A673 (cell line): Measurements from ENCODE around the gene IRGM. TPM values are rescaled to one million over a fixed set of nuclear protein-coding genes. Genes with fewer than 3 reads are reported as not detected.
"Not testable (repeated sequence)": the region's sequence is repeated elsewhere in the genome, so short reads cannot be mapped to it uniquely, and the experiment has no call there.

Source experiments
- BruUV-seq: library from RNA; stranded (reverse); fragments of 400-500 nt; replicated peaks from 2 replicates; lab custom pipeline; 2021; lab: Mats Ljungman, UMichigan
- CTCF ChIA-PET: fragments of 300-600 bp; sonication (Branson Sonifier 250); formaldehyde crosslinking; loops from one replicate; lab custom pipeline; 2022; ENCODE audit warnings: antibody characterized with exemption; lab: Charles Lee
- POLR2A ChIA-PET: fragments of 300-600 bp; sonication (Branson Sonifier 250); formaldehyde crosslinking; loops from one replicate; lab custom pipeline; 2022; ENCODE audit warnings: antibody characterized with exemption; ENCODE audit not compliant: low non-redundant PET; lab: Charles Lee
- DNase-seq: peaks from one replicate; pipeline ENCODE4 v3.0.0-alpha.2; 2015; ENCODE audit warnings: low spot score
- H3K27ac ChIP-seq: fragments of 200-600 bp; sonication (generic); 2 replicates; pipeline ENCODE4 v1.5.1; 2016; ENCODE audit warnings: mixed run types, low read depth, mild to moderate bottlenecking, mixed read lengths, antibody characterized with exemption, low read length; ENCODE audit not compliant: poor library complexity, severe bottlenecking
- H3K27me3 ChIP-seq: fragments of 200-600 bp; sonication (generic); replicated peaks from 2 replicates; pipeline ENCODE4 v1.6.1; 2017; ENCODE audit warnings: mixed run types, low read depth, mild to moderate bottlenecking, mixed read lengths, antibody characterized with exemption, low read length; ENCODE audit not compliant: insufficient read depth, poor library complexity
- H3K36me3 ChIP-seq: fragments of 200-600 bp; sonication (generic); 2 replicates; pipeline ENCODE4 v1.6.1; 2016; ENCODE audit warnings: mixed run types, mild to moderate bottlenecking, mixed read lengths, antibody characterized with exemption, low read length; ENCODE audit not compliant: insufficient read depth, poor library complexity, severe bottlenecking
- H3K4me1 ChIP-seq: fragments of 200-600 bp; sonication (generic); 2 replicates; pipeline ENCODE4 v1.6.1; 2017; ENCODE audit warnings: mixed run types, mild to moderate bottlenecking, mixed read lengths, antibody characterized with exemption, low read length; ENCODE audit not compliant: insufficient read depth, poor library complexity, severe bottlenecking
- H3K4me3 ChIP-seq: fragments of 200-600 bp; sonication (generic); 2 replicates; pipeline ENCODE4 v1.5.1; 2016; ENCODE audit warnings: low read depth, mixed run types, mild to moderate bottlenecking, mixed read lengths, low read length; ENCODE audit not compliant: poor library complexity, severe bottlenecking
- H3K9me3 ChIP-seq: fragments of 200-600 bp; sonication (generic); 2 replicates; pipeline ENCODE4 v1.6.1; 2016; ENCODE audit warnings: mixed run types, low read depth, mild to moderate bottlenecking, mixed read lengths, antibody characterized with exemption, low read length; ENCODE audit not compliant: poor library complexity, severe bottlenecking
- EZH2 ChIP-seq: fragments of 200-600 bp; sonication (generic); IDR thresholded peaks from 2 replicates; pipeline ENCODE4 v1.6.1; 2017; ENCODE audit warnings: borderline replicate concordance, low read depth, mild to moderate bottlenecking, mixed read lengths, antibody characterized with exemption, low read length; ENCODE audit not compliant: poor library complexity, severe bottlenecking
- intact Hi-C: fragments of 100-400 bp; cut with micrococcal nuclease; formaldehyde crosslinking; loops from one replicate; pipeline ENCODE4 v1.10.0; 2022; ENCODE audit not compliant: unreplicated experiment
- total RNA-seq: library from RNA; stranded (reverse); gene quantifications from 2 replicates; pipeline ENCODE4 v1.2.3, GENCODE V29; 2021
- TF ChIP-seq, protein P1 (sequence below): fragments of 300-800, 200-600 bp; sonication (generic); conservative IDR thresholded peaks from 2 replicates; pipeline ENCODE4 v1.5.1; 2017; ENCODE audit warnings: low read depth, mild to moderate bottlenecking, antibody characterized with exemption, low read length, moderate library complexity, mixed read lengths

The IRGM gene
- total RNA-seq, 1 experiment from 2014 or later = not detected

DNA sequence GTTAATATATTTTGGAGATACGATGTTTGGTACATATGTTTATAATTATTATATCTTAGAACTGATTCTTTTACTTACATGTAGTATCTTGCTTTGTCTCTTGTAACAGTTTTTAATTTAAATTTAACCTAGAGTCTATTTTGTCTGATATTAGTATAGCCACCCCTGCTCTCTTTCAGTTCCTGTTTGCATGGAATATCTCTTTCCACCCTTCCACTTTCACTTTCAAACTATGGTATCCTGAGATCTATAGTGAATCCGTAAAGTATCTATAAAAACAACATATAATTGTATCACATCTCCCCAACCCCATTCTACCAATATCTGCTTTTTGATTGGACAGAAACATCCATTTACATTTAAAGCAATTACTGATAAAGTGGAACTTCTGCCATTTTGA lies 7.2 kb downstream of the IRGM start:
- BruUV-seq = no TSS peak
- CTCF ChIA-PET = no interaction called here
- intact Hi-C loops = no loop called here

DNA sequence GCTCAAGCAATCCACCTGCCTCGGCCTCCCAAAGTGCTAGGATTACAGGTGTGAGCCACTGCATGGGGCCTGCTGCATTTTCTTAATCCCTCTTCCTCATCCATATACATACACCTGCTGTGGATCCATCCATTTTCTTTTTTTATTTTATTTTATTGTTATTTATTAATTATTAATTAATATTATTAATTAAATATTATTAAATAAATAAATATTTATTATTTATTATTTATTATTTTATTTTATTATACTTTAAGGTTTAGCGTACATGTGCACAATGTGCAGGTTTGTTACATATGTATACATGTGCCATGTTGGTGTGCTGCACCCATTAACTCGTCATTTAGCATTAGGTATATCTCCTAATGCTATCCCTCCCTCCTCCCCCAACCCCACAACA lies 10.4 kb downstream of the IRGM start:
- POLR2A ChIA-PET, intact Hi-C loops, H3K9me3 ChIP-seq, H3K27ac ChIP-seq, H3K4me1 ChIP-seq, H3K36me3 ChIP-seq, H3K27me3 ChIP-seq, CTCF ChIA-PET, DNase-seq, BruUV-seq, H3K4me3 ChIP-seq: not testable (repeated sequence)

More for the DNA sequence above, 7.2 kb downstream of the IRGM start:
- DNase-seq = no peak
- TF ChIP-seq EZH2 = no peak
- TF ChIP-seq, protein P1, sequence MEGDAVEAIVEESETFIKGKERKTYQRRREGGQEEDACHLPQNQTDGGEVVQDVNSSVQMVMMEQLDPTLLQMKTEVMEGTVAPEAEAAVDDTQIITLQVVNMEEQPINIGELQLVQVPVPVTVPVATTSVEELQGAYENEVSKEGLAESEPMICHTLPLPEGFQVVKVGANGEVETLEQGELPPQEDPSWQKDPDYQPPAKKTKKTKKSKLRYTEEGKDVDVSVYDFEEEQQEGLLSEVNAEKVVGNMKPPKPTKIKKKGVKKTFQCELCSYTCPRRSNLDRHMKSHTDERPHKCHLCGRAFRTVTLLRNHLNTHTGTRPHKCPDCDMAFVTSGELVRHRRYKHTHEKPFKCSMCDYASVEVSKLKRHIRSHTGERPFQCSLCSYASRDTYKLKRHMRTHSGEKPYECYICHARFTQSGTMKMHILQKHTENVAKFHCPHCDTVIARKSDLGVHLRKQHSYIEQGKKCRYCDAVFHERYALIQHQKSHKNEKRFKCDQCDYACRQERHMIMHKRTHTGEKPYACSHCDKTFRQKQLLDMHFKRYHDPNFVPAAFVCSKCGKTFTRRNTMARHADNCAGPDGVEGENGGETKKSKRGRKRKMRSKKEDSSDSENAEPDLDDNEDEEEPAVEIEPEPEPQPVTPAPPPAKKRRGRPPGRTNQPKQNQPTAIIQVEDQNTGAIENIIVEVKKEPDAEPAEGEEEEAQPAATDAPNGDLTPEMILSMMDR = no peak
- POLR2A ChIA-PET = no interaction called here
- Histone ChIP-seq H3K36me3 (peaks cover 3% of the 10 kb centered on the region), H3K9me3 (no peaks in the 10 kb centered on the region), H3K4me3 (no peak overlapping the region), H3K27me3 (no peaks in the 10 kb centered on the region), H3K27ac (no peak overlapping the region), H3K4me1 (no peaks in the 10 kb centered on the region)

DNA sequence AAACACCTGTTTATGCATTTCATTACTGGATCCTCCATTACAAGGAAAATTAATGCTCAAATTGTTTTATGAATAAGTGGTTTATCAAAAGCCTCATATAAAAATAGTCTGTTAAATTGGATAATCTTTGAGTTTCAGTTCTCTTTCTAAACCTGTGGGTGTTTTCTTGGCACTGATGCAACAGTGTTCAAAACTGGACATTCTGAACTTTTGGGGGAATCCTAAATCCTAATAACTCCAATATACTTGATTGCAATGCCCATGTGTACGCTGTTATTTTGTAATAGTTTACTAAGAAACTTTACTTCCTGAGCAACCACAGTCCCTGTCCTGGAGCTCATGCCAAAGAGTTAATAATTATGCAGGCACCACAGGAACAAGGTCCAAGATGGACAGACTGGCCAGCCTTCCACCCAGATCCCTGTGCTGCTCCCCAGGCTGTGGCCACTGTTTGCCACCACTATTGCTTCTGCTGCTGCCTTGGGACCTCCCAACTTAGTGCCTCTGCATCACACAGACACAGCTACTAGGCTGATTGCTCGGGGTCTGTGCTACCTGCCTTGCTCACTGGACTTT lies 14.0 kb downstream of the IRGM start:
- no peaks in the 10 kb centered on the region for H3K9me3 ChIP-seq
- intact Hi-C loops = no loop called here
- DNase-seq = no peak
- CTCF ChIA-PET = no interaction called here
- no peaks in the 10 kb centered on the region for H3K4me1 ChIP-seq
- H3K27ac ChIP-seq = no peak overlapping the region
- no peak for TF ChIP-seq EZH2
- TF ChIP-seq, protein P1 = no peak
- H3K4me3 ChIP-seq = no peak overlapping the region
- H3K36me3 ChIP-seq = peaks cover 3% of the 10 kb centered on the region
- POLR2A ChIA-PET = no interaction called here
- no peaks in the 10 kb centered on the region for H3K27me3 ChIP-seq
- no TSS peak for BruUV-seq

DNA sequence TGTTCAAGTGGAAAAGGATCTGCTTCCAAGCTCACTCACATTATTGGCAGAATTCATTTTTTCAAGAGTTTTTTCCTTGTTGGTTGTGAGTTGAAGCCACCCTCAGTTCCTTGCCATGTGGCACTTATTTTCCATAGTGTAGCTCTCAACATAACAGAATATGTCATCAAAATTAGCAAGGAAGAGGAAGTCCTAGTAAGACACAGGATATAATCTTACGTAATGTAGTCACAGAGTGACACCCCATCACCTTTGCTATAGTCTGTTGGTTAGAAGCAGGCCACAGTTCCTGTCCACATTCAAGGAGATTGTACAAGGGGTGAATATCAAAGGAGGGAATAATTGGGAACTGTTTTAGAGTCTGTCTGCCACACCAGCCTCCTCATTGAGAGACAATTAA lies 15.7 kb downstream of the IRGM start:
- CTCF ChIA-PET = no interaction called here

More for the DNA sequence above, 15.7 kb downstream of the IRGM start:
- H3K9me3 ChIP-seq = no peaks in the 10 kb centered on the region
- no peaks in the 10 kb centered on the region for H3K27me3 ChIP-seq
- BruUV-seq = no TSS peak
- POLR2A ChIA-PET = no interaction called here
- no peak for DNase-seq
- H3K27ac ChIP-seq = no peak overlapping the region
- no peaks in the 10 kb centered on the region for H3K4me1 ChIP-seq
- TF ChIP-seq EZH2 = no peak
- TF ChIP-seq, protein P1 = no peak
- no peak overlapping the region for H3K4me3 ChIP-seq
- no peaks in the 10 kb centered on the region for H3K36me3 ChIP-seq
- intact Hi-C loops = no loop called here
